Breast epithelium (tissue), 4 donors: Measurements from ENCODE around the gene PPARG. TPM values are rescaled to one million over a fixed set of nuclear protein-coding genes. Genes with fewer than 3 reads are reported as not detected.
A peak's percentile ranks its signal among the peaks of the same experiment; 100 is the strongest.

ENCODE experiments used
- DNase-seq, 2 donors: peaks; one replicate each; pipeline ENCODE4 v3.0.0-alpha.2; 2019; ENCODE audit warnings: low spot score in 2 of 2
- H3K27ac ChIP-seq, 2 donors: fragments of 200-600 bp; sonication (generic) in 1 of 2; one replicate each; pipeline ENCODE4 v1.5.1; 2016 to 2019; ENCODE audit warnings: mild to moderate bottlenecking in 1 of 2
- H3K27me3 ChIP-seq, 2 donors: fragments of 200-600 bp; sonication (generic) in 1 of 2; one replicate each; pipeline versions ENCODE4 v1.5.1 to v1.6.0; 2017 to 2019; ENCODE audit warnings: control low read depth in 1 of 2, mild to moderate bottlenecking in 1 of 2
- H3K36me3 ChIP-seq: fragments of 200-600 bp; one replicate; pipeline ENCODE4 v1.5.1; 2019
- H3K4me1 ChIP-seq, 2 donors: fragments of 200-600 bp; sonication (generic); one replicate each; pipeline ENCODE4 v1.5.1; 2016 to 2019; ENCODE audit warnings: control low read depth in 1 of 2
- H3K4me3 ChIP-seq, 3 donors: fragments of 200-600 bp; sonication (generic); 1 replicate in 2 of 3; 2 replicates in 1 of 3; pipeline ENCODE4 v1.5.1; 2016 to 2019; ENCODE audit warnings: mild to moderate bottlenecking in 3 of 3, moderate library complexity in 2 of 3
- H3K9me3 ChIP-seq, 2 donors: fragments of 200-600 bp; sonication (generic) in 1 of 2; one replicate each; pipeline ENCODE4 v1.5.1; 2016 to 2019; ENCODE audit warnings: control low read depth in 1 of 2
- CTCF ChIP-seq, 3 donors: fragments of 450-650 bp; IDR thresholded peaks; one replicate each; pipeline ENCODE4 v1.5.1; 2016 to 2017; ENCODE audit warnings: antibody characterized with exemption in 3 of 3, mild to moderate bottlenecking in 3 of 3, moderate library complexity in 3 of 3
- POLR2A ChIP-seq: fragments of 450-650 bp; IDR thresholded peaks from one replicate; pipeline ENCODE4 v1.6.1; 2016; ENCODE audit warnings: antibody characterized with exemption, mild to moderate bottlenecking, moderate library complexity
- POLR2AphosphoS5 ChIP-seq, 3 donors: sonication (generic); formaldehyde crosslinking; IDR thresholded peaks; one replicate each; pipeline ENCODE4 v1.6.1; 2017; ENCODE audit warnings: antibody characterized with exemption in 3 of 3
- intact Hi-C: fragments of 100-400 bp; cut with DNase I; formaldehyde crosslinking; loops from one replicate; pipeline ENCODE4 v1.15.1; 2023; ENCODE audit warnings: low total_unique reads
- total RNA-seq, 3 donors: library from RNA; depleted of rRNA; stranded (reverse); fragments of >200 nt; gene quantifications; one replicate each; pipeline ENCODE4 v1.1.0, GENCODE V29; 2016

The PPARG gene
- total RNA-seq, 3 donors from 2014 or later, result 44.2 to 359 (median 96.0) TPM

GRCh38 chr3:12312010-12312409 is 23.1 kb downstream of the PPARG start:
- Histone ChIP-seq H3K27me3 (no peaks in the 10 kb centered on the region), H3K36me3 (no peaks in the 10 kb centered on the region)
- no peak for DNase-seq

GRCh38 chr3:12313519-12313918 is 24.6 kb downstream of the PPARG start:
- Histone ChIP-seq H3K27me3 (no peaks in the 10 kb centered on the region), H3K4me3 (no peak overlapping the region), H3K36me3 (no peaks in the 10 kb centered on the region), H3K9me3 (no peaks in the 10 kb centered on the region), H3K27ac (no peak overlapping the region), H3K4me1 (no peaks in the 10 kb centered on the region)
- intact Hi-C loops, result no loop called here
- TF ChIP-seq POLR2AphosphoS5 (IDR thresholded peaks at IDR 0.05) (no peak), POLR2A (no peak), CTCF (IDR thresholded peaks at IDR 0.05) (no peak)
- no peak for DNase-seq

More at GRCh38 chr3:12312010-12312409, 23.1 kb downstream of the PPARG start:
- Histone ChIP-seq H3K27ac (no peak overlapping the region), H3K4me1 (no peaks in the 10 kb centered on the region), H3K4me3 (no peak overlapping the region), H3K9me3 (no peaks in the 10 kb centered on the region)
- intact Hi-C loops, result no loop called here
- TF ChIP-seq POLR2A (no peak), POLR2AphosphoS5 (IDR thresholded peaks at IDR 0.05) (no peak), CTCF (IDR thresholded peaks at IDR 0.05) (no peak)

GRCh38 chr3:12316253-12316652 is 27.4 kb downstream of the PPARG start:
- intact Hi-C loops, result no loop called here
- H3K27ac ChIP-seq, result no peak overlapping the region
- H3K9me3 ChIP-seq, result no peaks in the 10 kb centered on the region
- no peaks in the 10 kb centered on the region for H3K4me1 ChIP-seq
- no peaks in the 10 kb centered on the region for H3K36me3 ChIP-seq
- no peaks in the 10 kb centered on the region for H3K27me3 ChIP-seq
- TF ChIP-seq POLR2AphosphoS5 (IDR thresholded peaks at IDR 0.05) (no peak), POLR2A (no peak), CTCF (IDR thresholded peaks at IDR 0.05) (no peak)
- DNase-seq, result no peak
- H3K4me3 ChIP-seq, result peak overlapping the region in 1 of 3 donors; percentile 13

- TF ChIP-seq CTCF (IDR thresholded peaks at IDR 0.05), result no peak
- no peak for TF ChIP-seq POLR2AphosphoS5 (IDR thresholded peaks at IDR 0.05)
- TF ChIP-seq POLR2A, result no peak
Observed at GRCh38 chr3:12316729-12317351, 28.0 kb downstream of the PPARG start.

GRCh38 chr3:12317914-12318313 is 29.0 kb downstream of the PPARG start:
- no peak for TF ChIP-seq CTCF (IDR thresholded peaks at IDR 0.05)
- TF ChIP-seq POLR2A, result no peak
- TF ChIP-seq POLR2AphosphoS5 (IDR thresholded peaks at IDR 0.05), result no peak
- Histone ChIP-seq H3K36me3 (no peaks in the 10 kb centered on the region), H3K27me3 (no peaks in the 10 kb centered on the region), H3K27ac (peak overlapping the region in 1 of 2 donors; percentile 63), H3K4me3 (no peak overlapping the region), H3K9me3 (no peaks in the 10 kb centered on the region), H3K4me1 (no peaks in the 10 kb centered on the region)
- no peak for DNase-seq
- intact Hi-C loops, result no loop called here

More at GRCh38 chr3:12316729-12317351, 28.0 kb downstream of the PPARG start:
- no peaks in the 10 kb centered on the region for H3K9me3 ChIP-seq
- no peak for DNase-seq
- intact Hi-C loops, result no loop called here
- no peaks in the 10 kb centered on the region for H3K36me3 ChIP-seq
- no peaks in the 10 kb centered on the region for H3K4me1 ChIP-seq
- no peak overlapping the region for H3K4me3 ChIP-seq
- H3K27ac ChIP-seq, result no peak overlapping the region
- no peaks in the 10 kb centered on the region for H3K27me3 ChIP-seq
